HG03521 (cell line): ENCODE results near the gene RAB12.

Source experiments
- ATAC-seq: cut with Tn5 transposase; IDR thresholded peaks from one replicate; pipeline ENCODE4 v1.9.1; 2021; ENCODE audit warnings: mild to moderate bottlenecking, moderate library complexity; ENCODE audit not compliant: unreplicated experiment

The RAB12 gene

GRCh38 chr18:8681196-8681595, 72.0 kb downstream of the RAB12 start:
- no peak for ATAC-seq

DNA sequence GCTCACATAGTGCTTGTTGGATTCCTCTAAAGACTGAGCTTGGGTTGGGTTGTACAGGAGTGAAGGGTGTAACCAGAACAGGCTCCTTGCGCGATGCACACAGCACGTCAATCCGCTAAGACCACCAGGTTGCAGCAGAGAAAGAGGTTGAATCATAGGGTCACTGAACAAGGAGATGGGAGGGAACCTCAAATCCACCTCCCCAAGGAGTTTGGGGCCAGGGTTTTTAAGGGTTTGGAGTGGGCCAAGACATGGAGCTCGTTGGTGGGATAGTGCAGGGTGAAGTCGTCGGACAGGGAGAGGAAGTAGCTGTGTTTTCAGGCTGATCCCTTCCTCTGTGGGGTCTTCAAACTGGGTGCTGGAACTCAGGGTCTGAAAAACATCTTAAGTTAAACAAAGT, 75.3 kb downstream of the RAB12 start:
- ATAC-seq, result no peak

DNA sequence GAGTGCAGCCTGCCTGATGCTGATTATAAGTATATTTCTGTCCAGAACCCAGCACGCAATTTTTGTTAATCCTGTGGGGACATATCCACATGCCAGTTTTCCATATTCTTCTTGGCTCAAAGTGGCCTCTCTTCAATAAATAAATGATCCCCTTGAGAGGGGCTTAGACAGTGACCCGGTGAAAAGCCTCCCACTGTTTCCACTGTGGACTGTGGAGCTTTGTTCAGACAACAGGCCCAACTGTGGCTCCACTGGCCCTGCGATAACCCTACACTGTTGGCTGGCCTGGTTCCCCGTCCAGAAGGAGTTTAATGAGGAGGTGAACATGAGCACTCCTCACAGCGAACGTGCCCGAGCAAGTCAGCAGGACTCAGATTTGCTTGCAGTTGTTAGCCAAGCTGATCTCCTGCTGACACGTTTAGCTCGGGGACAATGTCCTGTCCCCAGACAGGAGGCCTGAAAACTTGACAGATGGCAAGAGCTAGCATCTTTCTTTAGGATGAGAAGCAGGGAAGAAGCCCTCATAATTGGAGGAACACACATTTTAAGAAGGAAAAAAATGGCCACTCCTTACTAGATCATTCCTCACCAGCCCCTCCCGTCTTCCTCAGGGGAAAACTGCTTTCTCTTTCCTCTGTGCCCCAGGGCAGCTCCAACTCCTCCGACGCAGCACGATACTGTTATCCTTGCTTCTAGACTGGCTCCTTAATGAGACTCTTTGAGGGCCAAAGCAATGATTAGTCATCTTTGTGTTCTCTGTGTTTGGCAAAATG, 76.1 kb downstream of the RAB12 start:
- ATAC-seq, result no peak

DNA sequence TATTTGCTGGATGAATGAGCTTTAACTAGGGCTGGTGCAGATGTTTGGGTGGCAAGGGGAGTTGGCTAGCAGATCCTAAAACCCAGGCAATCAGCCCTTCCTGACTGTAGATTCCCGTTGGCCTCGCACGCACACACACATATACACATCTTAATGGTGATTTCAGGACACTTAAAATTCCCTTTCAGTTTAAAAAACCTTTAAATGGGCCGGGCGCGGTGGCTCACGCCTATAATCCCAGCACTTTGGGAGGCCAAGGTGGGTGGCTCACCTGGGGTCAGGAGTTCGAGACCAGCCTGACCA, 76.6 kb downstream of the RAB12 start:
- no peak for ATAC-seq

- no peak for ATAC-seq
Measured at GRCh38 chr18:8686611-8687010, 77.4 kb downstream of the RAB12 start.

DNA sequence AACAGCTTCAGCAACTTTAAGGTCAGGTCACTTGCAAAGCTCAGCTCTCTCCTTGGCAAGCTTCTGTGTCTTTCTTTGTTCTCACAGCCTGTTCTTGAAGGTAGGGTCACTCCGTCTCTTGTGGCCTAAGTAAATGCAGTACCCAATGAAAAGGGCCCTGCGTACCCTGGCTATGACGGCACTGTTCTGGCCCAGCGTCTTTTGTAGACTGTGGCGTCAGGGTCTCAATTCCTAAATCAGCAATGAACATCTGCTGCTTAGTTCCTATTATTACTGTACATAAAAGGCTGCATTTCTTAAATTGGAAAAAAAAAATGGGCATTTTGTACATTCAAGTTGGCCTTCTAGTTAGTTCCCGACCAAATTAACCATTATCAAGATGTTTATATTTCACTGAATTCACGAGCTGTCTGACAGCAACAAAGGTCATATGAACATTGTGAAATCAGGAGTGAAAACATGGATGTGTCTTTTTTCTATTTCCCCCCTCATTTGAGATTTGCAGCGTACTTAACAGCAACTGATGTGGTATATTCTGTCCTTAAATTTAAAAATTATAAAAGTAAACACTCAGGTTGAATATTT, 79.1 kb downstream of the RAB12 start:
- no peak for ATAC-seq

- ATAC-seq, result no peak
Measured at GRCh38 chr18:8688816-8689215, 79.6 kb downstream of the RAB12 start.
